HS-27A (cell line): ENCODE results near the gene CNKSR2.

Experiments used
- DNase-seq: peaks from one replicate; pipeline ENCODE4 v3.0.0-alpha.2; 2012; ENCODE audit warnings: low read depth, missing footprints

The CNKSR2 gene

GRCh38 chrX:21610168-21610567 lies 235.9 kb downstream of the CNKSR2 start:
- DNase-seq: no peak

GRCh38 chrX:21612154-21612553 lies 237.9 kb downstream of the CNKSR2 start:
- no peak for DNase-seq

DNA sequence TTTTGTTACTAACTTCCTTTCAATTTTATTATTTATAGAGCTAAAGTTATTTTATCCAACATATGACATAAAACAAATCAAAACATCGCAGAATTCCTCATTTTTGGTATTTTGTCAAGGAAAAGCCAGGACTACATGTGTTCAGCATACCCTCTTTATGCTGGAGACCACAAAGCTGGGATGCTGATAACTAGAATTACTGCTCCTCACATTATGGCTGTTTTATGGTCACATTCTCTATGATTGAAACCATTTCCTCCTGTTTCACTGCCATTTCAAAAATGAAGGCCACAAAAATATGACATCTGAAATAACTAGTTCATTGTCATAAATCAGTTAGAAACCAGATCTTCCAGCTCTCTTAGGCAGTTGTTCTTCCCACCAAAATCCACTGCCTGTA lies 242.2 kb downstream of the CNKSR2 start:
- no peak for DNase-seq

GRCh38 chrX:21620234-21620633 lies 246.0 kb downstream of the CNKSR2 start:
- DNase-seq: no peak

- DNase-seq: no peak
These were observed 249.7 kb downstream of the CNKSR2 start for GRCh38 chrX:21623778-21624501.

GRCh38 chrX:21632027-21632426 lies 257.8 kb downstream of the CNKSR2 start:
- no peak for DNase-seq

GRCh38 chrX:21638311-21638710 lies 264.1 kb downstream of the CNKSR2 start:
- DNase-seq: peak; percentile 3

- no peak for DNase-seq
These were observed 265.6 kb downstream of the CNKSR2 start for GRCh38 chrX:21639775-21640174.

DNA sequence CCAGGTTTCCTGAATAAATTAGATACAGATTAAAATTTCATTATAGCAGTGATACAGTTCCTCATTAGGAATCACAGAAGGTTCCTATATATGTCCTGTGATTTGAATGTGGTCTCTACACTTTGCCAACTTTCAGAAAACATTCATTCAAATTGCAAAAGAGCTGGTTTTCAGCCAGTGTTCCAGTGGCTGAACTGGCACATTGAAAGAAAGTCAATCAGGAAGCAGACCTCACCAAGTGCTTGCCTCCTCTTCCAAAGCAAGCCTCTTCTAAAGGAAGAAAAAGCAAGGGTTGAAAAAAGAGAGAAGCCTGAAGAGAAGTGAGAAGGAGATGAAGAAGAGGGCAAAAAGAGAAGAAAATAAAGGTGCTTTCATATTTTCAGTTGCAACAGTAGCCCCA lies 271.2 kb downstream of the CNKSR2 start:
- DNase-seq: no peak

DNA sequence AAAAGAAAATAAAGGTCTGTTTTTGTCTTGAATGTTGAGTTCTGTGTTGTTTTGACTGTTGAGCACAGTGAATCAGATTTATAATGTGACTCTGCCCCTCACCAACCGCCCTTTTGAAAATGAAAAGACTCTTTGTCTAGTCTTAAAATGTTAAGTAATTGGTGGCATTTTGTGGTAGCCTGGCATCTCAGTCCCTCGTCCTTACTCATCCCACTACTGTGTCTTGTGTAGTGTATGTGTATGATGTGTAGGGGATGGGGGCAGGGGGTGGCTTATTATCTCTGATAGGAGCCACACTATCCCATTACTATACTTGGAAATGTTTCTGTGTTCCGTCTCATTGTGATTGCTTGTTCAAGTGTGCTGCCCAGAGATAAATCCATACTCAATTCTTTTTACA lies 271.7 kb downstream of the CNKSR2 start:
- DNase-seq: no peak

DNA sequence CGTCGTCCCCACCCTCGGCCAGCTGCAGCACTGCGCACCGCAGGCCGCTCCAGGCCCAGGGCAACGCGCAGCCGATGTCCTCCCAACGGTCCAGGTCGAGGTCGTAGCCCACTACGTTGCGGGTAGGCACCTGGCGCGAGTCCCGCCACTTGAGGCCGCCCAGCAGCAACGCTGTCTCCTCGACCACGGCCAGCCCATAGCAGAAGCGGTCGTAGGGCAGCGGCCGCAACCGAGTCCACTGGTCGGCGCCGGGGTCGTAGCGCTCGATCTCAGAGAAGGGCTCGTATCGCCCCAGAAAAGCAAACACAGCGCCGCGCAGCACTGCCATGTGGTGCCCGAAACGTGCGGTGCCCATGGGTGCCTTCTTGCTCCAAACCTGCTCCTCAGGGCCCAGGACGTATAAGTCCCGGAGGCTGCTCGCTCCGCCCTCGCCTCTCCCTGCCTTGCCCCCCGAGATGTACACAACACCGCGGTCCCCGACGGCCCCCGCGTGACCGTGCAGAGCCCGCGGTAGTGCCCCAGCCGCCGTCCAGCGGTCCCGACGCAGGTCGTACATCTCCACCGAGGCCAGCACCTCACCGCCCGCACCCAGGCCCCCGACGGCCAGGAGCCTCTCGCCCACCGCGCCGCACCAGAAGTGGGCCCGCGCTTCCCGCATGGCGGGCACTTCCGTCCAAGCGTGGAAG lies 281.8 kb downstream of the CNKSR2 start:
- DNase-seq: no peak

GRCh38 chrX:21656587-21657317 lies 282.5 kb downstream of the CNKSR2 start:
- DNase-seq: no peak

GRCh38 chrX:21657318-21658151 lies 283.3 kb downstream of the CNKSR2 start:
- DNase-seq: no peak

- DNase-seq: no peak
These were observed 284.0 kb downstream of the CNKSR2 start, which contains the start of gene KLHL34 for GRCh38 chrX:21658152-21658737. TSS of gene KLHL34 (minus strand) at chrX:21658330. CDS start at chrX:21657788, 542 bp downstream.

DNA sequence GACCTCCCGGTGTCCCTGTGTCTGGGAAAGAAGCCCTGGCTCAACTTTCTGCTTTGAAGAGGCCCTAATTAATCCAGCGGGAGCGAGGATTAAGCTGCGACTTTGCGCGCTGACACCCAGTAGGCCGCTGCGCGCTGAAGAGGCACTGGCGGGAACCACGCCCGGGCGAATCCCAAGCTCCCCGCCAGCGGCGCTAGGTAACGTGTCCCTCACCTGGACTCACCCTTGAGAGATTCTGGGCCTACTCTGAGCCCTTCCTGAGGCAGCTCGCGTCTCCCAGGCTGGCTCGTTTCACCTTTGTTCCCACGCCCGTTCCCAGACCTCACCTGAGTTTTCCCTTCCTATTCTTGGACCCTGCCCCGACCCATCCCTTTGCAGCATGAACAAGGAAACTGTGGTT lies 284.5 kb downstream of the CNKSR2 start:
- DNase-seq: no peak

- DNase-seq: no peak
These were observed 285.1 kb downstream of the CNKSR2 start for GRCh38 chrX:21659320-21659719.

DNA sequence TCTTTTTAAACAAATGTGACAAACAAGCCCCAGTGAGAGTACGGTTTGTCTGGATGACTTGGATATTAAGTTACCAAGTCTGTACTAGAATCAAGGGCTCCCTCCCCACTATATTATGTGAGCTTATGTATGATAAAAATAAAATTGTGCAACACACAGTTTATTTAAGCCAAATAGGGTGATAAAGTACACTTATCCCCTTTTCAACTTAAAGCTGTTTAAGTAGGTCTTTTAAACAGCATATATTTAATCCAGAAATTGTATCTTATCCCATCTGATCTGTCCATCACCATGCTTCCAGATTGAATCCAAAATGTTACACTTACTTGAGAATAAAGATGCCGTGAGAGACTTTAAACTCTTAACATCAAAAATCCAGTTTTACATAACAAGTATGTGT lies 285.9 kb downstream of the CNKSR2 start:
- no peak for DNase-seq

- no peak for DNase-seq
These were observed 287.1 kb downstream of the CNKSR2 start for GRCh38 chrX:21661316-21661715.

DNA sequence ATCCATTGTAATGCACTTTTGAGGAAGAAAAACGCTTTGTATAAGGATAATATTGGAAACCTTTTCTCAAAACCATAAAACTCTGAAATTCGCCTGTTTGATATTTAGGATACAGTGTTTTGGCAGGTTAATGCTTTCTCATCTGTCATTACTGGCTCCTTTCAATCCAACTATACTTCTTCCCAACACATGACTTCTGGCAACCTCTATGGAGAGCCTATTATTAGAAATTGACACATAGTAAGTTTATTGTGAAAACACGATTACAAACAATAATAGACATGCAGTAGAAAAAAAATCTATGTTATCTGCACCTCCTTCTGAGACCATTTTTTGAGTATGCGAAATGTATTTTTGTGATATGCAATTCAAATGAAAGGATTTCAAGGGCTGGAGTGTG lies 288.5 kb downstream of the CNKSR2 start:
- no peak for DNase-seq

- DNase-seq: no peak
These were observed 292.0 kb downstream of the CNKSR2 start for GRCh38 chrX:21666252-21666651.

DNA sequence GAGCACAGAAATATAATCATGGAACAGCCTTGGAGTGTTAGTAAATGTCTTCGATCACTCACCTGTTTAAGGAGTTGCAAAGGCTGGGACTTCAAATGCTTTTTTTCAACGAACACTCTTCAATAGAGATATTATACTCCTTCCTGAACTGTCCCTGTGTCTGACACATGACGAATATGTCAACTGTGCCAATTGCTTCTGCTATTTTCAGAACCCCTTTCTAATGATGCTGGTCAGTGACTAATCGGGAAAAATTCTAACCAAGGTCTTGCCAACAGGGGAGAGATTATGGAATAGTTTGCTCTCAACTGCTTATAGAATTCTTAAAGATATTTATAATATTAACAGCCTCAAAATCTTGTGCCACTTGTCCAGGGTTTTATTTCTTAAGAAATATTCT lies 292.5 kb downstream of the CNKSR2 start:
- DNase-seq: peak; percentile 9
